ENCODE measurements around the gene SMPD4. TPM values are rescaled to one million over a fixed set of nuclear protein-coding genes. Genes with fewer than 3 reads are reported as not detected.

The SMPD4 gene
- total and polyA plus RNA-seq, 2 experiments from 2014 or later, result 28.1 to 47.9 TPM

- H2AFZ ChIP-seq, result no peak overlapping the region
- H3K4me1 ChIP-seq (ENCODE audit: insufficient read depth), result peaks cover 17% of the 10 kb centered on the region
- TF ChIP-seq EZH2 (IDR thresholded peaks at IDR 0.05; ENCODE audit: borderline replicate concordance), result no peak
- no peak for TF ChIP-seq CTCF (IDR thresholded peaks at IDR 0.05; ENCODE audit: poor library complexity)
- no peak for TF ChIP-seq EZH2phosphoT487 (IDR thresholded peaks at IDR 0.05; ENCODE audit: low read depth, severe bottlenecking, unreplicated experiment)
- 93% methylated on average over 7 of the region's 8 CpGs for WGBS (ENCODE audit: low lambda C conversion rate, missing lambda C conversion rate)
- H3K9me2 ChIP-seq (replicated peaks; ENCODE audit: insufficient read depth), result no peaks in the 10 kb centered on the region
- H3K9me3 ChIP-seq (ENCODE audit: low read depth), result no peaks in the 10 kb centered on the region
- no peaks in the 10 kb centered on the region for H3K36me3 ChIP-seq (replicated peaks; ENCODE audit: insufficient read depth, low read depth)
- no peaks in the 10 kb centered on the region for H3K27me3 ChIP-seq
- DNase-seq (ENCODE audit: low spot score), result no peak
- peaks cover 24% of the 10 kb centered on the region for H3K79me2 ChIP-seq
- H3K27ac ChIP-seq, result no peak overlapping the region
- H4K20me1 ChIP-seq (ENCODE audit: insufficient read depth, poor library complexity, severe bottlenecking), result no peaks in the 10 kb centered on the region
- no peak overlapping the region for H3K4me2 ChIP-seq
- H3K4me3 ChIP-seq, result no peak overlapping the region
Observed at GRCh38 chr2:130187268-130187667, 5.9 kb upstream of the SMPD4 start.

GRCh38 chr2:130186391-130186790, 5.0 kb upstream of the SMPD4 start:
- H3K36me3 ChIP-seq (replicated peaks; ENCODE audit: insufficient read depth, low read depth), result no peaks in the 10 kb centered on the region
- no peak overlapping the region for H3K4me2 ChIP-seq
- peaks cover 26% of the 10 kb centered on the region for H3K79me2 ChIP-seq
- no peak for DNase-seq (ENCODE audit: low spot score)
- peaks cover 17% of the 10 kb centered on the region for H3K4me1 ChIP-seq (ENCODE audit: insufficient read depth)
- H3K4me3 ChIP-seq, result no peak overlapping the region
- no peak for TF ChIP-seq EZH2phosphoT487 (IDR thresholded peaks at IDR 0.05; ENCODE audit: low read depth, severe bottlenecking, unreplicated experiment)
- 90% methylated on average over 5 of the region's 5 CpGs for WGBS (ENCODE audit: low lambda C conversion rate, missing lambda C conversion rate)
- H3K9me3 ChIP-seq (ENCODE audit: low read depth), result no peaks in the 10 kb centered on the region
- H3K27me3 ChIP-seq, result no peaks in the 10 kb centered on the region
- no peaks in the 10 kb centered on the region for H3K9me2 ChIP-seq (replicated peaks; ENCODE audit: insufficient read depth)
- H4K20me1 ChIP-seq (ENCODE audit: insufficient read depth, poor library complexity, severe bottlenecking), result no peaks in the 10 kb centered on the region
- no peak overlapping the region for H3K27ac ChIP-seq
- no peak overlapping the region for H2AFZ ChIP-seq

DNA sequence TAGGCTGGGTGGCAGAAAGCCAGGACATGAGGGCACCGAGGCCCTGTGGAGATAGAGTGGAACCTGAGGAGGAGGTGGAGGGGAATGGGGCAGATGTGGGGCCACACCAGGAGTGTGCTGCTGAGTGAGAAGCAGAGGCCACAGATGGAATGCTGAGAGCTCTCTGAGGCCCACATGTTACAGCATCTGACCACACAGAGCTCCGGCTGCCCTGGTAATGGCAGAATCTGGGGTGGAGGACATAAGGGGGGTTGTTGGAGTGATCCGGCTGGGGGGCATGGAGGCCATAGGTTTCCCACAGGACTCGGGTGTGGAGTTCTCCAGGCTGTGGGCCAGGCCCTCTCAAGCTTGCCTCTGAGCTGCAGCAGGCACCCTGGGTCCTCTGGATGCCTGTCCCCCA, 4.5 kb upstream of the SMPD4 start:
- Histone ChIP-seq H3K4me1 (ENCODE audit: insufficient read depth) (peaks cover 17% of the 10 kb centered on the region), H3K36me3 (replicated peaks; ENCODE audit: insufficient read depth, low read depth) (no peaks in the 10 kb centered on the region), H3K27me3 (no peaks in the 10 kb centered on the region), H3K27ac (no peak overlapping the region), H3K79me2 (peaks cover 30% of the 10 kb centered on the region), H3K4me3 (no peak overlapping the region), H2AFZ (no peak overlapping the region), H3K9me3 (ENCODE audit: low read depth) (no peaks in the 10 kb centered on the region), H3K9me2 (replicated peaks; ENCODE audit: insufficient read depth) (no peaks in the 10 kb centered on the region), H4K20me1 (ENCODE audit: insufficient read depth, poor library complexity, severe bottlenecking) (no peaks in the 10 kb centered on the region), H3K4me2 (no peak overlapping the region)
- 99% methylated on average over 4 of the region's 4 CpGs for WGBS (ENCODE audit: low lambda C conversion rate, missing lambda C conversion rate)
- no peak for TF ChIP-seq EZH2 (IDR thresholded peaks at IDR 0.05; ENCODE audit: borderline replicate concordance)
- DNase-seq (ENCODE audit: low spot score), result no peak

GRCh38 chr2:130185436-130185835, 4.0 kb upstream of the SMPD4 start:
- Histone ChIP-seq H3K4me2 (no peak overlapping the region), H3K27ac (no peak overlapping the region), H3K9me3 (ENCODE audit: low read depth) (no peaks in the 10 kb centered on the region), H3K27me3 (no peaks in the 10 kb centered on the region), H4K20me1 (ENCODE audit: insufficient read depth, poor library complexity, severe bottlenecking) (no peaks in the 10 kb centered on the region), H3K4me3 (no peak overlapping the region), H2AFZ (no peak overlapping the region), H3K4me1 (ENCODE audit: insufficient read depth) (peaks cover 19% of the 10 kb centered on the region), H3K9me2 (replicated peaks; ENCODE audit: insufficient read depth) (no peaks in the 10 kb centered on the region), H3K79me2 (peaks cover 35% of the 10 kb centered on the region), H3K36me3 (replicated peaks; ENCODE audit: insufficient read depth, low read depth) (no peaks in the 10 kb centered on the region)
- TF ChIP-seq CTCF (IDR thresholded peaks at IDR 0.05; ENCODE audit: poor library complexity) (no peak), EZH2phosphoT487 (IDR thresholded peaks at IDR 0.05; ENCODE audit: low read depth, severe bottlenecking, unreplicated experiment) (no peak), EZH2 (IDR thresholded peaks at IDR 0.05; ENCODE audit: borderline replicate concordance) (no peak)
- DNase-seq (ENCODE audit: low spot score), result no peak
- WGBS (ENCODE audit: low lambda C conversion rate, missing lambda C conversion rate), result 93% methylated on average over 8 of the region's 10 CpGs

Data from hepatocyte (in vitro differentiated cells).